HUES64 (cell line): Measurements from ENCODE around the gene TEC.

ENCODE experiments used
- H3K27ac ChIP-seq: 2 replicates; pipeline ENCODE4 v1.7.0; 2013; ENCODE audit warnings: low read depth, low read length, inconsistent platforms
- H3K27me3 ChIP-seq: 2 replicates; pipeline ENCODE4 v1.6.1; 2013; ENCODE audit warnings: mild to moderate bottlenecking, low read length; ENCODE audit not compliant: insufficient read depth
- H3K36me3 ChIP-seq: 2 replicates; pipeline ENCODE4 v1.6.1; 2013; ENCODE audit warnings: mild to moderate bottlenecking, low read length; ENCODE audit not compliant: insufficient read depth
- H3K4me1 ChIP-seq: 2 replicates; pipeline ENCODE4 v1.6.1; 2013; ENCODE audit warnings: mild to moderate bottlenecking, low read length, moderate library complexity; ENCODE audit not compliant: insufficient read depth
- H3K4me3 ChIP-seq: 2 replicates; pipeline ENCODE4 v1.5.1; 2013; ENCODE audit warnings: mild to moderate bottlenecking, low read length, moderate library complexity
- H3K9ac ChIP-seq: 2 replicates; pipeline ENCODE4 v1.6.1; 2013; ENCODE audit warnings: mild to moderate bottlenecking, low read depth, low read length
- H3K9me3 ChIP-seq: 2 replicates; pipeline ENCODE4 v1.6.1; 2013; ENCODE audit warnings: low read depth, low read length; ENCODE audit not compliant: insufficient read depth
- WGBS: fragments of 150-250, 120-280 bp; methylation state at CpG from one replicate; pipeline ENCODE4 v1.1.7; 2013; ENCODE audit warnings: missing lambda C conversion rate; 5-methylcytosine and 5-hydroxymethylcytosine counted together

The TEC gene

GRCh38 chr4:48120132-48120531 lies 149.5 kb downstream of the TEC start:
- H3K9me3 ChIP-seq = no peaks in the 10 kb centered on the region
- no peaks in the 10 kb centered on the region for H3K36me3 ChIP-seq
- no peak overlapping the region for H3K9ac ChIP-seq
- no peaks in the 10 kb centered on the region for H3K27me3 ChIP-seq
- H3K4me1 ChIP-seq = no peaks in the 10 kb centered on the region; the same call in 1 of the 2 replicates
- no peak overlapping the region for H3K4me3 ChIP-seq
- no peak overlapping the region for H3K27ac ChIP-seq
- WGBS = 85% methylated on average over 4 of the region's 13 CpGs

- no peak overlapping the region for H3K9ac ChIP-seq
- H3K4me3 ChIP-seq = no peak overlapping the region
- H3K36me3 ChIP-seq = no peaks in the 10 kb centered on the region
- no peaks in the 10 kb centered on the region for H3K9me3 ChIP-seq
- H3K27me3 ChIP-seq = no peaks in the 10 kb centered on the region
- no peak overlapping the region for H3K27ac ChIP-seq
- H3K4me1 ChIP-seq = no peaks in the 10 kb centered on the region; the same call in 1 of the 2 replicates
Observed at GRCh38 chr4:48119646-48120045, 150.0 kb downstream of the TEC start.

DNA sequence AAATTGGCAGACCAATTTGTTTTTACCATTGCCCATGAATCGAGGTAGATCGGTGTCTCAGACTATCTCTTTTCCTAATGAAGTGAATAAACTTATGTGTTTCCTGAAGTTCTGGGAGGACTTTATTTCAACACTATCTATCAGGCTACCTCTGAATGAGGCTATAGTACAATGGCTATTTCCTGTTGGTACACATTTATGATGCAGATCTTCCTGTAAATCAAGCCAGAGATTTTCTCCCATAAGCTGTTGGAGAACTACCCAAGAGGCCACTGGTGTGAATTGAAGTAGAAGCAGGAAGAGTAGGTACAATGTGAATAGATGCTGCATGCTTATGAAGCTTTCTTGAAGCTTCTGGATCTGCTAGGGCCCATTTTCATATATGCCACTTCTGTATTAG lies 151.6 kb downstream of the TEC start:
- Histone ChIP-seq H3K9me3 (no peaks in the 10 kb centered on the region), H3K27me3 (no peaks in the 10 kb centered on the region), H3K4me1 (peaks cover 9% of the 10 kb centered on the region; the same call in 1 of the 2 replicates), H3K27ac (no peak overlapping the region), H3K36me3 (no peaks in the 10 kb centered on the region), H3K9ac (no peak overlapping the region), H3K4me3 (no peak overlapping the region)
- 97% methylated on average over 2 of the region's 2 CpGs for WGBS

- H3K27me3 ChIP-seq = no peaks in the 10 kb centered on the region
- no peak overlapping the region for H3K9ac ChIP-seq
- WGBS = 69% methylated on average over 3 of the region's 3 CpGs
- no peak overlapping the region for H3K27ac ChIP-seq
- H3K4me1 ChIP-seq = peaks cover 19% of the 10 kb centered on the region
- no peak overlapping the region for H3K4me3 ChIP-seq
- H3K36me3 ChIP-seq = no peaks in the 10 kb centered on the region
- no peaks in the 10 kb centered on the region for H3K9me3 ChIP-seq
Observed at GRCh38 chr4:48116582-48116981, 153.1 kb downstream of the TEC start.

- H3K36me3 ChIP-seq = no peaks in the 10 kb centered on the region
- H3K27me3 ChIP-seq = no peaks in the 10 kb centered on the region
- no peak overlapping the region for H3K4me3 ChIP-seq
- no peaks in the 10 kb centered on the region for H3K9me3 ChIP-seq
- H3K27ac ChIP-seq = no peak overlapping the region
- no peak overlapping the region for H3K9ac ChIP-seq
- peaks cover 35% of the 10 kb centered on the region for H3K4me1 ChIP-seq
- WGBS = 95% methylated on average over 6 of the region's 6 CpGs
Observed at GRCh38 chr4:48114412-48114811, 155.2 kb downstream of the TEC start.

DNA sequence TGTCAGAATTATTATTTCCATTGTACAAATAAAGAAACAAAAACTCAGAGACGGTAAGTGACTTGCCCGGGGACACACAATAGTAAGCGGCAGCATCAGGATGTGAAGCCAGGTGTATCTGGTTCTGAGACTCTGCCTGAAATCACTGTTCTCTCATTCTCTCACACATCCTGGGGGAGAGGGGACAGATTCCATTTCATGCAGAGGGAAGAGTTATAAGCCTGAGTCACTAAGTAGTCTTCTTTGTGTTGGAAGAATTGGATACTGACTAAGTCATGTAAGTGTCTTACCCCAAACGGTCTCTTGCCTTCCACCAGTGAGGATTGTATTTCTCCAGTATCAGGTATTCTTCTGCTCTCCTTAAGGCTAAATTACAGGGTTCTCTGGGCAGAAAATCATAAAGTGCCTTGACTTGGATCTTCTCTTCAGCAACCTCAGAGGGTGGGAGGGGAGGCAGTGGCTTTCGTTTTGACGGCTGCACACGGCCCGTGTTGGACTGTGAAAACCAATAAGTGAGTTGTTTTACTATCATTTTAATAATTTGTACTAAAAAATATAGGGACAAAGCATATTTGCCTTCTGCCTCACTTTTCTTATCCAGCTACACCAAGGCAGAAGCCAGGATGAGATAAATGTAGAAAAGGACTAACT lies 157.5 kb downstream of the TEC start:
- H3K36me3 ChIP-seq = no peaks in the 10 kb centered on the region
- 82% methylated on average over 5 of the region's 8 CpGs for WGBS
- H3K4me1 ChIP-seq = peaks cover 41% of the 10 kb centered on the region
- H3K4me3 ChIP-seq = no peak overlapping the region
- no peaks in the 10 kb centered on the region for H3K27me3 ChIP-seq
- no peak overlapping the region for H3K27ac ChIP-seq
- H3K9ac ChIP-seq = no peak overlapping the region
- H3K9me3 ChIP-seq = no peaks in the 10 kb centered on the region

- no peak overlapping the region for H3K4me3 ChIP-seq
- H3K27ac ChIP-seq = no peak overlapping the region
- H3K4me1 ChIP-seq = peaks cover 41% of the 10 kb centered on the region
- H3K9me3 ChIP-seq = no peaks in the 10 kb centered on the region
- H3K36me3 ChIP-seq = no peaks in the 10 kb centered on the region
- H3K9ac ChIP-seq = no peak overlapping the region
- no peaks in the 10 kb centered on the region for H3K27me3 ChIP-seq
- 100% methylated on average over 1 of the region's 1 CpG for WGBS
Observed at GRCh38 chr4:48110452-48110978, 159.1 kb downstream of the TEC start.

DNA sequence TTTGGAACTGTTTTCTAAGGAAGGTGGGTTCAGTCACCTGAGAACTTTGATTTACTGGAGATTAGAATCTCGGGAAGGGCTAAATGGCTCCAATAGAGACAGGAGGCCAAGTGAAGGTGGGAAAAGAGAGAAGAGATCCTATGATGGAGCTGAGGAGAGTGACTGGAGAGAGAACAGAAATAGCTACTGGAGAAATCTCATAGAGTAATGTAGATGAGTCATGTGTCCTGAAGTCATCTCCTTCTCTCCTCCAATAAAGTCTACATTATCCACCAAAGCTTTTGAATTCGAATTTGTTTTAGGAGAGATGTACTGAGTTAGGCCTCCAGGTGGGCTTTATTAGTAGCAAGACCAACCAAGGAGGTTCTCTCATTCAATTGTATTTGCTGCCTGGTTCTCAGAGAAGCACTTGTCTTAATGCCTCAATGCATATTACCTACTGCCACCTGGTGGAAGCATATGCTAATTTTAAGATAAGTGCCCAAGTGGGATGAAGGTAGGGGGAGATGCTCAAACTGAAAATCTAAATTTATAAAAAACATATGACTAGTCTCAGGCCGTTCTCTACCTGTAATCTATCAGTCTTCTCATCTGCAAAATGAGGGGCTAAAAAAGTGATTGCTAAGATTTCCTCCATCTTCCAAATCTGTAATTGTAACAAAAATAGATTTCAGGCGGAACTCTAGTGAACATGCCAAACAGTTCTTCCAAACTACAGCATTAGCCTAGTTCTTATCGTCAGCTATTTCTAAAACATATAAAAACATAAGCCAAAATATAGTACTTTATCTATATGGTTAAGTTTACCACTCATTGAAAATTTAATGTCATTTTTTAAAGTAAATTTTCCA lies 160.0 kb downstream of the TEC start:
- Histone ChIP-seq H3K27me3 (no peaks in the 10 kb centered on the region), H3K36me3 (no peaks in the 10 kb centered on the region), H3K27ac (no peak overlapping the region), H3K4me3 (no peak overlapping the region), H3K9ac (no peak overlapping the region), H3K9me3 (no peaks in the 10 kb centered on the region), H3K4me1 (peaks cover 41% of the 10 kb centered on the region)
- 79% methylated on average over 5 of the region's 5 CpGs for WGBS

GRCh38 chr4:48108309-48109073 lies 161.1 kb downstream of the TEC start:
- no peak overlapping the region for H3K27ac ChIP-seq
- no peaks in the 10 kb centered on the region for H3K27me3 ChIP-seq
- H3K9ac ChIP-seq = no peak overlapping the region
- WGBS = 100% methylated on average over 2 of the region's 2 CpGs
- no peaks in the 10 kb centered on the region for H3K9me3 ChIP-seq
- peaks cover 33% of the 10 kb centered on the region for H3K4me1 ChIP-seq
- no peak overlapping the region for H3K4me3 ChIP-seq
- H3K36me3 ChIP-seq = no peaks in the 10 kb centered on the region

DNA sequence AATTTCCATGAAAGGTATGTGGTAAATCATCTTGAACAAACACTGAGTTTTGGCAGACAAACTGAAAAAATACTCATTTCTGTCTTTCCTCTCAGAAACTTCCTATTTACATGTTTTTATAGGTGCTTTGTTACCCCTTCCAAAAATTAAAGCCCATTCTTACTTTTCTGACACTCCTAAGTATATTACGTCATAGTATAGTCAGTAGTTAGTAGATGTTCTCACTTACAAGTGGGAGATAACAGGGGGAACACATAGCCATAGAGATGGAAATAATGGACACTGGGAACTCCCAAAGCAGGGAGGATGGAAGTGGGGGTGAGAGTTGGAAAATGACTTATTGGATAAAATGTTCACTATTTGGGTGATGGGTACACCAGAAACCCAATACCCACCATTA lies 164.4 kb downstream of the TEC start:
- H3K9ac ChIP-seq = no peak overlapping the region
- no peak overlapping the region for H3K27ac ChIP-seq
- no peak overlapping the region for H3K4me3 ChIP-seq
- H3K4me1 ChIP-seq = peaks cover 14% of the 10 kb centered on the region
- WGBS = 100% methylated on average over 1 of the region's 1 CpG
- no peaks in the 10 kb centered on the region for H3K9me3 ChIP-seq
- no peaks in the 10 kb centered on the region for H3K36me3 ChIP-seq
- no peaks in the 10 kb centered on the region for H3K27me3 ChIP-seq
